ENCODE data around the gene TTC31. TPM values are rescaled to one million over a fixed set of nuclear protein-coding genes. Genes with fewer than 3 reads are reported as not detected.

TTC31 gene
- total and polyA plus RNA-seq, 5 donors, result 11.3 to 12.3 (median 11.8) TPM

DNA sequence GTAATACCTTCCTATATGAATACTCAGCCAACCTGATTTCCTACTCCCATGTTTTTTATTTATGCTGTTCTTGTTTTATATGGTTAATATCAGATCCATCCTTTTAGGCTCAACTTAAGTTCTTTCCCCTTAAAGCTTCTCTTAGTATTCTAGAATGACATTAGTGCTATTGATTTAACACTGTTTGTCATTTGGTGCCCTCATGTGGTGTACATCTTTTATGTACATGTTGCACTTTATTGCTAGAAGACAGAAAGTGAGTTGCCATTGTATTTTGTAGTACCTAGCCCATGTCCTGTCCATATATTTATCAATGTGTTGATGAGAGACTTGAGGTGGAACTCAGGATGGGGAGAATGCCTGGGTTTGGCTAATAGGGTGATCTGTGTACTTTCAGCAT, 49.3 kb downstream of the TTC31 start:
- Histone ChIP-seq H3K4me3 (ENCODE audit: low read length) (no peak overlapping the region), H3K27me3 (ENCODE audit: control insufficient read depth, insufficient read depth) (no peaks in the 10 kb centered on the region), H3K4me1 (ENCODE audit: control insufficient read depth, insufficient read depth, low read length) (peaks cover 3% of the 10 kb centered on the region), H3K9me3 (ENCODE audit: control insufficient read depth, low read length) (no peaks in the 10 kb centered on the region), H3K27ac (ENCODE audit: low read length) (no peak overlapping the region)
- ATAC-seq (no peak), DNase-seq (no peak)
- intact Hi-C loops (cut with DNase I), result loop anchor here in 1 of 4 donors (10.0 kb wide), 1 partner anchor 53 kb away; no protein-coding TSS in a partner anchor

- no peak overlapping the region for H3K27ac ChIP-seq (ENCODE audit: low read length)
- DNase-seq (no peak), ATAC-seq (no peak)
- 79% methylated on average over 4 of the region's 4 CpGs for WGBS
- intact Hi-C loops (cut with DNase I), result loop anchor here in 1 of 4 donors (10.0 kb wide), 1 partner anchor 51 kb away; no protein-coding TSS in a partner anchor
- H3K4me1 ChIP-seq (ENCODE audit: control insufficient read depth, insufficient read depth, low read length), result peaks cover 3% of the 10 kb centered on the region
- no peaks in the 10 kb centered on the region for H3K9me3 ChIP-seq (ENCODE audit: control insufficient read depth, low read length)
- H3K4me3 ChIP-seq (ENCODE audit: low read length), result no peak overlapping the region
- no peaks in the 10 kb centered on the region for H3K27me3 ChIP-seq (ENCODE audit: control insufficient read depth, insufficient read depth)
Measured at GRCh38 chr2:74533464-74533863, 50.6 kb downstream of the TTC31 start.

DNA sequence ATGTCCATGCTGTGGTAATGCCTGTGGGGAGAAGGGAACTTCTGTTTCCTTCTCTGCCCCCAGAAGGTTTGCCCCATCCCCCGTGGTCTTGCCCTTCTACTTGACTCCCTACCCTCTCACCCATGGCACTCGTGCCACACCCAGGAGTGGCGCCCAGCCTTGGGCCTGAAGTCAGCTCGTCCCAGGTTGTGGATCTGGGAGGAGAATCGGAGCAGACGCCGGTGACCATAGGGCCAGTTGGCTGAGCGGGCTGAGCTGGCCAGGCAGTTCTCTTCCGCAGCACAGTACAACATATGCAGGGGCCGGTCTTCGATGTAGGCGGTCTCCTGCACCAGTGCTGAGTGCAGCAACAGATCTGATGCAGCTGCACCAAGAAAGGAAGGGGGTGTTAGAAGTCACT, 51.5 kb downstream of the TTC31 start:
- no peaks in the 10 kb centered on the region for H3K27me3 ChIP-seq (ENCODE audit: control insufficient read depth, insufficient read depth)
- ATAC-seq, result no peak
- peaks cover 3% of the 10 kb centered on the region for H3K4me1 ChIP-seq (ENCODE audit: control insufficient read depth, insufficient read depth, low read length)
- H3K9me3 ChIP-seq (ENCODE audit: control insufficient read depth, low read length), result no peaks in the 10 kb centered on the region
- DNase-seq, result no peak
- H3K4me3 ChIP-seq (ENCODE audit: low read length), result no peak overlapping the region
- intact Hi-C loops (cut with DNase I), result loop anchor here in 1 of 4 donors (10.0 kb wide), 1 partner anchor 50 kb away; no protein-coding TSS in a partner anchor
- 79% methylated on average over 12 of the region's 12 CpGs for WGBS
- H3K27ac ChIP-seq (ENCODE audit: low read length), result no peak overlapping the region

DNA sequence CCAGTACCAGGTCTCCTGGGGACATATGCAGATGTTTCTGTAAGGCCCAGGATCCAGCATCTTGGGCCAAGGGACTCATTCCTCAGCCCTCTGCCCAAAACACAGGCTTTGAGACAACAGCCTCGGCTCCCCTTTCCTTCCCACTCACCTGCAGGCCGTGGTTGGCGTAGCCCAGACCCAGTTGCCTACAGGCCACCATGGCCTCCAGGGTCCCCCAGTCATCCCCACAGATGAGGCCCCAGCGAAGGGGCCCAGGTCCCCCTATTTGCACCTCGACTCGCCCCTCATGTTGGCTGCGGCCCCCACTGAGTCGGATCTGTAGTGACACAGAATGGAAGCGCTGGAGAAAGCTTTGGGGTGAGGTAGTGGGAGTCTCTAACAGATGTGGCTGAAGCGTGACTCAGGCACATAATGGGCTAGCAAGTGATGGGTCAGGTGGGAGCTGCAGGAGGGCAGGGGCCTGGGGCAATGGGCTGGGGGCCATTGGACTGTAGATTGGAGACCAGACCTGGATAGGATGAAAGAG, 52.6 kb downstream of the TTC31 start:
- Histone ChIP-seq H3K9me3 (ENCODE audit: control insufficient read depth, low read length) (no peaks in the 10 kb centered on the region), H3K27ac (ENCODE audit: low read length) (no peak overlapping the region), H3K27me3 (ENCODE audit: control insufficient read depth, insufficient read depth) (no peaks in the 10 kb centered on the region), H3K4me1 (ENCODE audit: control insufficient read depth, insufficient read depth, low read length) (peaks cover 3% of the 10 kb centered on the region), H3K4me3 (ENCODE audit: low read length) (no peak overlapping the region)
- intact Hi-C loops (cut with DNase I), result loop anchor here in 1 of 4 donors (10.0 kb wide), 1 partner anchor 49 kb away; no protein-coding TSS in a partner anchor
- no peak for ATAC-seq
- WGBS, result 90% methylated on average over 10 of the region's 10 CpGs
- no peak for DNase-seq

DNA sequence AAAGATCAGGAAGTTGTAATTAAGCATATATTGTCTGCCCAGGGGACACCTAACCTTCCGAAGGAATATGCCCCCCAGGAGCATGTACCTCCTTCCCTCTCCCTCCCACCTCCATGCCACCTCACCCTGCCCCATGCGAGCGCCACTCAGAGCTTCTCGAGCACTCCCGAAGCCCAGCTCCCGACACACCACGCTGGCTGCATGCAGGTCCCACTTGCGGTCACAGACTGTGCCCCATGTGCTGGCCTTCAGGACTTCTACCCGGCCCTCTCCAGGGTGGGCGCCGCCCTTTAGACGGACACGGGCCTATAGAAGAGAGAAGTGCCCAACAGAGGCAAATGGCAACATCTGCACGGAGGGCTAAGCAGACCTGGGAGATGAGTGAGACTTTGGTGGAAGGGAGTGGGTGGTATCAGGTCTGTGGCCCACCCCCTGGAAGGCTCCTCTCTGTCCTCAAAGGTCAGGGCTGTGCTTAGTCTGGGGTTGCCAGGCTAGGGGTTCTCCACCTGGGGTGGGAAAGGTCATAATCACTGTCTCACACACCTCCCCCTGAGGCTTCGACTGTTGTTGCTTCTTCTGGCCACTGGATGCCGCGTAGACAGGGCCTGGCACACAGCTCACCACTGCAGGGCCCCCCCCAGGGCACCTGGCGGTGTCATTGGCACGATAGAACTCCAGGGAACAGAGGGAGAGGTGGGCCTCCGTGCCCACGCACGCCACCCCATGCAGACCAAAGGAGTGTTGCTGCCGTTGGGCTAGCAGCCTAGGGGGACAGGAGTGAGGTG, 53.5 kb downstream of the TTC31 start:
- DNase-seq, result no peak
- 84% methylated on average over 23 of the region's 23 CpGs for WGBS
- intact Hi-C loops (cut with DNase I), result loop anchor here in 1 of 4 donors (10.0 kb wide), 1 partner anchor 48 kb away; no protein-coding TSS in a partner anchor

DNA sequence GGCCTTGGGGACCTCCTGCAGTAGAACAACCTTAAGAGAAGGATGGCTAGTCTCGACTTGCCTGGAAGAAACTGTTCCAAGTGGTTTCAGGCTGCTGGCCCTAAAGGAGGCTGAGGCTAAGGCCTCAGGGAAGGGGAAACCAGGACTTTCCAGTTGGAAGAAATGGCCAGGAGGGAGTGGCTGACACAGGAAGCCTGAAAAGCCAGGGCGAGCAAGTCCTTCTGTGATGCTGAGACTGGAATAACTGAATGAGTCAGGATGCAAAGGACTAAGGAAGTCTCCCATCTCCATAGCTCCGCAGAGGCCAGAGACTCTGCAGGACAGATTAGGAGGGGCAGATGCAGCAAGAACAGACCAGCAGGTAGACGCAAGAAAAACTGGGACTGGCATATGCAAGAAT, 54.3 kb downstream of the TTC31 start:
- no peaks in the 10 kb centered on the region for H3K9me3 ChIP-seq (ENCODE audit: control insufficient read depth, low read length)
- 62% methylated on average over 4 of the region's 4 CpGs for WGBS
- DNase-seq (no peak), ATAC-seq (no peak)
- H3K27ac ChIP-seq (ENCODE audit: low read length), result no peak overlapping the region
- no peaks in the 10 kb centered on the region for H3K27me3 ChIP-seq (ENCODE audit: control insufficient read depth, insufficient read depth)
- intact Hi-C loops (cut with DNase I), result loop anchor here in 1 of 4 donors (10.0 kb wide), 1 partner anchor 48 kb away; no protein-coding TSS in a partner anchor
- H3K4me1 ChIP-seq (ENCODE audit: control insufficient read depth, insufficient read depth, low read length), result no peaks in the 10 kb centered on the region
- H3K4me3 ChIP-seq (ENCODE audit: low read length), result no peak overlapping the region

More for the DNA sequence above, 53.5 kb downstream of the TTC31 start:
- Histone ChIP-seq H3K27ac (ENCODE audit: low read length) (no peak overlapping the region), H3K4me1 (ENCODE audit: control insufficient read depth, insufficient read depth, low read length) (peaks cover 3% of the 10 kb centered on the region), H3K27me3 (ENCODE audit: control insufficient read depth, insufficient read depth) (no peaks in the 10 kb centered on the region), H3K4me3 (ENCODE audit: low read length) (no peak overlapping the region), H3K9me3 (ENCODE audit: control insufficient read depth, low read length) (no peaks in the 10 kb centered on the region)
- no peak for ATAC-seq

DNA sequence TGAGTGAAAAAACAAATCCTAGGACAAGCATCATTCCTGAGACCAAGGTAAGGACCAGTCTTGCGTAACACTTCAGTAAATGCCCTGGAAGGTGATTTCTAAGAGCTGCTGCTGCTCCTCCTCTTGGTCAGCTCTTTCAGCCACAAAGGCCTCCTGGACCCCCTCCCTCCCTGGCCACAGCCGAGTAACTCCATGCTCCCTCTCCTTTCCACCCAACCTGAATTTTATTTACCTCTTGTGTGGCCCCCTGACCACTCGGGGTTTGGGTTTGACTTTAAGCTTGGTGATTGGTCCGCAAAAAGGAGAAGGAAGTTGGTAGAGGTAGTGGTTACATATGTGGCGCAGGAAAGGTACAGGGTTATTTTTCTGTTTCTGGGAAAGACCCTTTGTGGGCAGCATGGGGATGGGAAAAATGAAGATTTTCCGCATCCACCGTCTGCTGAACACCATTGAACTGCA, 56.0 kb downstream of the TTC31 start:
- no peaks in the 10 kb centered on the region for H3K27me3 ChIP-seq (ENCODE audit: control insufficient read depth, insufficient read depth)
- H3K27ac ChIP-seq (ENCODE audit: low read length), result no peak overlapping the region
- no peak for DNase-seq
- 75% methylated on average over 7 of the region's 7 CpGs for WGBS
- no peak overlapping the region for H3K4me3 ChIP-seq (ENCODE audit: low read length)
- H3K4me1 ChIP-seq (ENCODE audit: control insufficient read depth, insufficient read depth, low read length), result no peaks in the 10 kb centered on the region
- no peaks in the 10 kb centered on the region for H3K9me3 ChIP-seq (ENCODE audit: control insufficient read depth, low read length)
- intact Hi-C loops (cut with DNase I), result loop anchor here in 1 of 4 donors (10.0 kb wide), 1 partner anchor 46 kb away; no protein-coding TSS in a partner anchor
- ATAC-seq, result no peak

DNA sequence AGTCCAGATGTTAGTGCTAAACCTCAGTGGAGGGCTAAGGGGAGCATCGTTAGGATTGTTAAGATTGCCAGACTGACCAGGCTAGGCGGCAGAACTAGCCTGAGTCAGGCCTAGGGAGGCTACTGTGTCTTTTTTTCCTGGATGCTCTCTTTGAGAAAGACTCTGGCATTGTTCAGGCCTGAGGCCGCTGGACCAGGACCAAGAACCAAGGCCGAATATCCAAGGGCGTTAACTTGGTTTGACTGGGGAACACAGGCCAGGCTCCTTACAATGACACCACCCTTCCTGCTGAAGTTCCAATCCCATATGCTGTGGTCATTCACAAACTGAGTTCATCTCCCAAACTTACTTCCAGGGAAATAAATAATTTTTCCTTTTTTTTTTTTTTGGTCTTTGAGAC, 57.4 kb downstream of the TTC31 start:
- ATAC-seq (peak; percentile 82 to 96), DNase-seq (peak; percentile 82 to 91 (median 85))
- no peaks in the 10 kb centered on the region for H3K27me3 ChIP-seq (ENCODE audit: control insufficient read depth, insufficient read depth)
- H3K27ac ChIP-seq (ENCODE audit: low read length), result peak overlapping the region; percentile 74
- no peaks in the 10 kb centered on the region for H3K4me1 ChIP-seq (ENCODE audit: control insufficient read depth, insufficient read depth, low read length)
- no peak overlapping the region for H3K4me3 ChIP-seq (ENCODE audit: low read length)
- intact Hi-C loops (cut with DNase I), result no loop called here
- no peaks in the 10 kb centered on the region for H3K9me3 ChIP-seq (ENCODE audit: control insufficient read depth, low read length)
- WGBS, result 54% methylated on average over 5 of the region's 5 CpGs

- Histone ChIP-seq H3K4me1 (ENCODE audit: control insufficient read depth, insufficient read depth, low read length) (no peaks in the 10 kb centered on the region), H3K27ac (ENCODE audit: low read length) (no peak overlapping the region), H3K27me3 (ENCODE audit: control insufficient read depth, insufficient read depth) (no peaks in the 10 kb centered on the region), H3K9me3 (ENCODE audit: control insufficient read depth, low read length) (no peaks in the 10 kb centered on the region), H3K4me3 (ENCODE audit: low read length) (no peak overlapping the region)
- DNase-seq, result no peak
- WGBS, result 67% methylated on average over 1 of the region's 1 CpG
- no peak for ATAC-seq
- intact Hi-C loops (cut with DNase I), result no loop called here
Measured at GRCh38 chr2:74542978-74543377, 60.1 kb downstream of the TTC31 start.
